PC-3 (cell line): ENCODE data around the gene TMEM243. TPM values are rescaled to one million over a fixed set of nuclear protein-coding genes. Genes with fewer than 3 reads are reported as not detected.

Experiments
- ATAC-seq: fragments of 200-7000 bp; cut with Tn5 transposase; 2 replicates; pipeline ENCODE4 v1.9.1; 2020; ENCODE audit warnings: mild to moderate bottlenecking, moderate library complexity
- BruUV-seq: library from RNA; stranded (reverse); fragments of 400-500 nt; replicated peaks from 2 replicates; lab custom pipeline; 2021; lab: Mats Ljungman, UMichigan
- CTCF ChIA-PET: fragments of 300-600 bp; sonication (Branson Sonifier 250); formaldehyde crosslinking; loops from one replicate; lab custom pipeline; 2022; ENCODE audit warnings: antibody characterized with exemption; lab: Charles Lee
- POLR2A ChIA-PET: fragments of 300-600 bp; sonication (Branson Sonifier 250); formaldehyde crosslinking; loops from one replicate; lab custom pipeline; 2022; ENCODE audit warnings: antibody characterized with exemption; ENCODE audit not compliant: unreplicated experiment; lab: Charles Lee
- DNase-seq: peaks from one replicate; pipeline ENCODE4 v3.0.0-alpha.2; 2015
- H2AFZ ChIP-seq: fragments of 300-600 bp; sonication (generic); 2 replicates; pipeline ENCODE4 v1.6.0; 2016; ENCODE audit warnings: antibody characterized with exemption, low read length
- H3F3A ChIP-seq: fragments of 300-600 bp; sonication (generic); one replicate; pipeline ENCODE4 v1.6.0; 2017; ENCODE audit warnings: antibody characterized with exemption, low read length, control low read depth, mild to moderate bottlenecking; ENCODE audit not compliant: unreplicated experiment
- H3K27ac ChIP-seq: fragments of 300-600 bp; sonication (generic); 2 replicates; pipeline ENCODE4 v1.5.1; 2016; ENCODE audit warnings: mild to moderate bottlenecking, low read length
- H3K27me3 ChIP-seq: fragments of 300-600 bp; sonication (generic); 2 replicates; pipeline ENCODE4 v1.6.1; 2016; ENCODE audit warnings: low read length, mixed read lengths
- H3K36me3 ChIP-seq: fragments of 300-600 bp; sonication (generic); 2 replicates; pipeline ENCODE4 v1.6.1; 2016; ENCODE audit warnings: low read depth, mixed run types, low read length, mixed read lengths
- H3K4me1 ChIP-seq: fragments of 300-600 bp; sonication (generic); 2 replicates; pipeline ENCODE4 v1.5.1; 2016; ENCODE audit warnings: low read length; ENCODE audit not compliant: insufficient read depth
- H3K4me2 ChIP-seq: fragments of 300-600 bp; sonication (generic); 2 replicates; pipeline ENCODE4 v1.6.0; 2016; ENCODE audit warnings: low read length
- H3K4me3 ChIP-seq: fragments of 300-600 bp; sonication (generic); 2 replicates; pipeline ENCODE4 v1.5.1; 2016; ENCODE audit warnings: mild to moderate bottlenecking, low read length, mixed read lengths
- H3K79me2 ChIP-seq: fragments of 300-600 bp; sonication (generic); 2 replicates; pipeline ENCODE4 v1.6.1; 2017; ENCODE audit warnings: low read length, mixed read lengths
- H3K9ac ChIP-seq: fragments of 300-600 bp; sonication (generic); 2 replicates; pipeline ENCODE4 v1.6.0; 2016; ENCODE audit warnings: mild to moderate bottlenecking, low read length
- H3K9me2 ChIP-seq: fragments of 300-600 bp; sonication (generic); replicated peaks from 2 replicates; pipeline ENCODE4 v1.6.1; 2016; ENCODE audit warnings: mixed run types, low read length, mixed read lengths
- H3K9me3 ChIP-seq: fragments of 300-600 bp; sonication (generic); 2 replicates; pipeline ENCODE4 v1.6.1; 2016; ENCODE audit warnings: low read length, mixed read lengths
- H4K20me1 ChIP-seq: fragments of 300-600 bp; sonication (generic); 2 replicates; pipeline ENCODE4 v1.6.1; 2016; ENCODE audit warnings: low read length, mixed read lengths
- CTCF ChIP-seq: fragments of 300-600 bp; sonication (generic); conservative IDR thresholded peaks from 2 replicates; pipeline ENCODE4 v1.5.1; 2017; ENCODE audit warnings: antibody characterized with exemption, low read depth, mild to moderate bottlenecking, low read length
- EZH2 ChIP-seq: fragments of 300-600 bp; sonication (generic); IDR thresholded peaks from one replicate; pipeline ENCODE4 v1.6.1; 2017; ENCODE audit warnings: antibody characterized with exemption, mild to moderate bottlenecking, low read length; ENCODE audit not compliant: unreplicated experiment
- EZH2phosphoT487 ChIP-seq: fragments of 300-600 bp; sonication (generic); IDR thresholded peaks from 2 replicates; pipeline ENCODE4 v1.6.1; 2018; ENCODE audit warnings: mild to moderate bottlenecking, antibody characterized with exemption, low read length, borderline replicate concordance
- intact Hi-C: fragments of 100-400 bp; cut with micrococcal nuclease; formaldehyde crosslinking; loops from 2 replicates; pipeline ENCODE4 v1.9.0; 2023
- total RNA-seq: library from RNA; depleted of rRNA; stranded (reverse); fragments of >200 nt; gene quantifications from 2 replicates; pipeline ENCODE4 v1.2.3, GENCODE V29; 2014

TMEM243 gene
- total RNA-seq, 1 experiment from 2014 or later, result 16.6 TPM

- POLR2A ChIA-PET, result no interaction called here
- no peak overlapping the region for H2AFZ ChIP-seq
- H3K4me1 ChIP-seq, result no peaks in the 10 kb centered on the region
- H3K36me3 ChIP-seq, result peaks cover 69% of the 10 kb centered on the region
- H3K27ac ChIP-seq, result no peak overlapping the region
- no peaks in the 10 kb centered on the region for H4K20me1 ChIP-seq
- no peaks in the 10 kb centered on the region for H3K79me2 ChIP-seq
- H3K9me3 ChIP-seq, result no peaks in the 10 kb centered on the region
- CTCF ChIA-PET, result no interaction called here
- TF ChIP-seq EZH2 (no peak), EZH2phosphoT487 (no peak), CTCF (no peak)
- no peak overlapping the region for H3K9ac ChIP-seq
- no peak for DNase-seq
- ATAC-seq, result no peak
- intact Hi-C loops, result no loop called here
- no peak overlapping the region for H3K4me2 ChIP-seq
- H3F3A ChIP-seq, result no peaks in the 10 kb centered on the region
- no peaks in the 10 kb centered on the region for H3K27me3 ChIP-seq
- H3K9me2 ChIP-seq, result no peaks in the 10 kb centered on the region
- no TSS peak for BruUV-seq
- no peak overlapping the region for H3K4me3 ChIP-seq
Measured at GRCh38 chr7:87188930-87189329, 30.6 kb downstream of the TMEM243 start.

- H3K4me2 ChIP-seq, result no peak overlapping the region
- peaks cover 71% of the 10 kb centered on the region for H3K36me3 ChIP-seq
- no peaks in the 10 kb centered on the region for H3K9me2 ChIP-seq
- H3K4me3 ChIP-seq, result no peak overlapping the region
- POLR2A ChIA-PET, result no interaction called here
- H2AFZ ChIP-seq, result no peak overlapping the region
- CTCF ChIA-PET, result no interaction called here
- H3K27me3 ChIP-seq, result no peaks in the 10 kb centered on the region
- BruUV-seq, result no TSS peak
- TF ChIP-seq CTCF, result no peak
- TF ChIP-seq EZH2, result no peak
- TF ChIP-seq EZH2phosphoT487, result no peak
- intact Hi-C loops, result no loop called here
- H3K9ac ChIP-seq, result no peak overlapping the region
- no peak for ATAC-seq
- no peaks in the 10 kb centered on the region for H3K9me3 ChIP-seq
- H3K27ac ChIP-seq, result no peak overlapping the region
- no peak for DNase-seq
- no peaks in the 10 kb centered on the region for H3F3A ChIP-seq
- no peaks in the 10 kb centered on the region for H3K79me2 ChIP-seq
- H4K20me1 ChIP-seq, result no peaks in the 10 kb centered on the region
- H3K4me1 ChIP-seq, result no peaks in the 10 kb centered on the region
Measured at GRCh38 chr7:87187120-87187519, 32.4 kb downstream of the TMEM243 start.

GRCh38 chr7:87179180-87179579 is 40.4 kb downstream of the TMEM243 start:
- Histone ChIP-seq H3F3A (no peaks in the 10 kb centered on the region), H3K27ac (no peak overlapping the region), H2AFZ (no peak overlapping the region), H3K4me3 (no peak overlapping the region), H3K9me3 (no peaks in the 10 kb centered on the region), H3K9me2 (no peaks in the 10 kb centered on the region), H3K9ac (no peak overlapping the region), H3K4me1 (no peaks in the 10 kb centered on the region), H4K20me1 (no peaks in the 10 kb centered on the region), H3K27me3 (no peaks in the 10 kb centered on the region), H3K4me2 (no peak overlapping the region), H3K79me2 (no peaks in the 10 kb centered on the region), H3K36me3 (peaks cover 57% of the 10 kb centered on the region)
- TF ChIP-seq CTCF, result no peak
- TF ChIP-seq EZH2phosphoT487, result no peak
- TF ChIP-seq EZH2, result no peak
- BruUV-seq, result no TSS peak
- intact Hi-C loops, result no loop called here
- DNase-seq, result no peak
- ChIA-PET CTCF (no interaction called here), POLR2A (no interaction called here)
- no peak for ATAC-seq
